ENCODE results near the gene ADAM33.

The ADAM33 gene

DNA sequence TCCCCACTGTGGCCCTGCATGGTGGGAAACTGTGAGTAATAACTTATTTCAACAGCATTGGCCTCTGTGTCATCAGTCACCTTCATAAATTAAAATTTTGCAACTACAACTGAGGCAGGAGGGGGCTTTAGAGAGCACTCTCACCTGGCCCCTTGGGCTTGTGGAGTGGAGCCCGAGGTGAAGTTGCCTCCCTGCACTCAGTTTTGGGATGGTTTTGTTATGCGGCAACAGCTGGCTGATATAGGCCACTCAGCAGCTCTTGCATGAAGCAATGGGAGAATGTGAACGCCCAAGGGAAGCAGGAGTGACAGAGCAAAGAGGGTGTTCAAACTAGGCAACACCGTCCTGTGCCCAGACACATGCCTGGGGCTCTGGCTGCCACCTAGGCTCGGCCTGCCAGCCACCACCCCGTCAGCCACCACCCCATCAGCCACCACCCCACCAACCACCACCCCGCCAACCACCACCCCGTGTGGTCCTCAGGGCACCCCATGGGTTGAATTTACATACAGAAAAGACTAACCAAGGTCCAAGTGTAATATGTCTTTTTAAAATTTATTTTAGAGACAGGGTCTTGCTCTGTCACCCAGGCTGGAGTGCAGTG, 14.3 kb downstream of the ADAM33 start:
- no peak for DNase-seq (ENCODE audit: low read depth, low spot score)

DNA sequence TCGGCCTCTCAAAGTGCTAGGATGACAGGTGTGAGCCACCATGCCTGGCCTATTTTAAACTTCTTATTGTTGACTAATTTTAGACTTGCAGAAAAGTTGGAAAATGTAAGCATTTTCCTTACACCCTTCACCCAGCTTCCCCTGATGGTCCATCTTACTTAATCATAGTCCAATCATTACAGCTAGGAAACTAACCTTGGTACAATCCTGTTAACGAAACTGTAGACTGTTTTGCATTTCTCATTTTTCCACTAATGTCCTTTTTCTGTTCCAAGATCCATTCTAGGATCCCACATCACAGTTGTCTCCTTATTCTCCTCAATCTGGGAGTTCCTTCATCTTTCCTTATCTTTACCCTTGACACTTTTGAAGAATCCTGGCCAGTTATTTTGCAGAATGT, 18.0 kb downstream of the ADAM33 start:
- DNase-seq (ENCODE audit: low read depth, low spot score): no peak

DNA sequence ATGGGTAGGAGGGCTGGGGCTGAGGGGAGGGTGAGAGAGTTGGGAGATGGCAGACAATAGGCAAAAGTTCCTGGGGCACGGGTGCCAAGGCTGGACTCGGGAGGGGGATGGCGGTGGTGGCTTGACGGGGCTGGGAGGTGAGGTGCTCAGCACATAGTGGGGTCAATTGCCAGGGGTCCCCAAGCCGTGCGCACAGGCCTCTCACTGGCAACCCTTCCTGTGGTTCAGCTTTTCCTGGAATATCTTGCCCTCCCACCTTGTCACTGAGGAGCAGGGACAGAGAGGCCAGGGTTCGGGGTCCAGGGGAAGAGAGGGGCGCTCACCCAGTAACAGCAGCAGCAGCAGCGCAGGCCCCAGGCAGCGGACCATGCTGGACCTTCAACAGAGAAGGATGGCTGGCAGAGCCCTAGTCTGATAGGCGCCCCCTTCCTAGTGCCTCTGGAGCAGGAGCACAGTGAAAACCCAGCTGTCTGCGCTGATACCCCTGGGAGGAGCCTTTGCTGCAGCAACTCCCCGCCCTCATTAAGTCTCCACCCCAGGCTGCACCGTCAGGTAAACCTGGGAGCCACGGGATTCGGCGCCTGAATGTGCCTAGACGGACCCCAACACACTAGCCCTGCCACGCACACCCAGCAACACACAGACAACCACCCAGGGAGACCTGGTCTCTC, 18.6 kb downstream of the ADAM33 start, which contains the start of gene GFRA4:
Gene GFRA4, minus strand, starts transcription at position 369 of the 671 bp plus-strand sequence. Its CDS starts 0 bp downstream, at position 369.
- DNase-seq (ENCODE audit: low read depth, low spot score): no peak

DNA sequence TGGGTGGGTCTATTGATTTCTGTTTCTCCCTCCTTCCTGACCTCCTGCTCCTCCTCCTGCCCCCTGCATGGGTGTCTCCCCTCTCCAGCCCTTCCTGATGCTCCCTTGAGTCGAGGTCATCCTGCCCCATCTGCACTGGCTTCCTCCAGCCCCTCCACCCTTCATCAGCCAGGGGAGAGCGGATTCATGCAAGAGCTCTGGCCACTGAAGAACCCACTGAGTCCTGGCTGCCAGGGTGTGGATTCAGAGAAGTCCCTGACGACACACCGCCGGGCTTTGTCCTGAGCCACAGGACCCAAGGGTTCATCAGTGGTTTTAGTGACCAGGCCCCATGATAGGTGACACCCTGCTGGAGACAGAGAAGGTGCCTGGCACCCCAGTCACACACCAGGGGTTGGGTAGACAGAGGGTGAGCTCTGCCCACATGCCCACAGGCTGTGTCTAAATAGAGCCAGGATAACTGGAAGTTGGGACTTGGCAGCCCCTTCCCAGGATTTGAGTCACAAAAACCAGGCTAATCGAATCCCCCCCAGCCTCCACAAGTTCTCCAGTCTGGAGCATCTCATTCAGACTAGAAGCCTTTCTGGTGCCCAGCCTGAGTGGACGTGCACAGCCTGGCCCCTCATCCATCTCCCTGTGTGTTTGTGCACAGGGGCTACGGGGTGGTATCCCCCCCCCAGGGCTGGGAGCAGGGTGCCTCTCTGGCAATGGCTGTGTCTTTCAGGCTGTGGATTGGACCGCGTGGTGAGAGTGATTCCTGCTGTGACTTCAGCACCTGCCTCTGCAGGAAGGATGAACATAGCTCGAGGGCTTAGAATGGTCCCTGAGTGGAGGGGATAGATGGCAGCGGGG, 19.8 kb downstream of the ADAM33 start:
- no peak for DNase-seq (ENCODE audit: low read depth, low spot score)

DNA sequence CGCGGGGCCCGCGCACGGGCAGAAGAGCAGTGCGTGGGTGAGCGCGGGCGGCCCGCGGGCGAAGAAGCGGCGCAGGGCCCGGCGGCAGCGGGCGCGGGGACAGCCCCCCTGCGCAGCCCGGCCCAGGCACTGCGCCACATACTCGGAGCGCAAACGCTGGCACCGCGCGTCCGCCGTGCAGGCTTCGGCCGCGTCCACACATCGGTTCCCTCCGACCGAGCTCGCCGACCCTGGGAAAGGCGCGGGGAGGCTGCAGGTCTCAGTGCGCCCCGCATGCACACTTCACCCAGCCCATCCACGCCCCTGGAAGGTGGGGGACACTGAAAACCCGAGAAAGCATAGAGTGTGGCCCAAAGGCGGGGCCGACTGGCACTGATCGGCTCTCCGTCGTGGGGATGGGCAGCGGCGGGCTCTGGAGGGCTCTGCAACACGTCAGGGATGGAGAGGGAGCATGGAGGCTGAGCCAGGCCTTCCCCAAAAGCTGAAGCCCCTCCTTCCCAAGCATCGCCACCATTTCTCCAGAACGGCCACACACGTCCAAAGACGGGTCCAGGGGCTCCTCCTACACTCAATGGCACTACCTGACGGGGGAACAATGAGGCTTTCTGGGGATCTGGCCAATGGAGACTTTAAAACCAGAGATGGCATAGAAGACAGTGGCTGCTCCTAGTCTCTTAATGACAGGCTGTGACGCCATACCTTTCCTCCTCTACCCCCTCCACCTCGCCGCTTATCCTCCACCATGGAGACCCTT, 20.6 kb downstream of the ADAM33 start:
- no peak for DNase-seq (ENCODE audit: low read depth, low spot score)

DNA sequence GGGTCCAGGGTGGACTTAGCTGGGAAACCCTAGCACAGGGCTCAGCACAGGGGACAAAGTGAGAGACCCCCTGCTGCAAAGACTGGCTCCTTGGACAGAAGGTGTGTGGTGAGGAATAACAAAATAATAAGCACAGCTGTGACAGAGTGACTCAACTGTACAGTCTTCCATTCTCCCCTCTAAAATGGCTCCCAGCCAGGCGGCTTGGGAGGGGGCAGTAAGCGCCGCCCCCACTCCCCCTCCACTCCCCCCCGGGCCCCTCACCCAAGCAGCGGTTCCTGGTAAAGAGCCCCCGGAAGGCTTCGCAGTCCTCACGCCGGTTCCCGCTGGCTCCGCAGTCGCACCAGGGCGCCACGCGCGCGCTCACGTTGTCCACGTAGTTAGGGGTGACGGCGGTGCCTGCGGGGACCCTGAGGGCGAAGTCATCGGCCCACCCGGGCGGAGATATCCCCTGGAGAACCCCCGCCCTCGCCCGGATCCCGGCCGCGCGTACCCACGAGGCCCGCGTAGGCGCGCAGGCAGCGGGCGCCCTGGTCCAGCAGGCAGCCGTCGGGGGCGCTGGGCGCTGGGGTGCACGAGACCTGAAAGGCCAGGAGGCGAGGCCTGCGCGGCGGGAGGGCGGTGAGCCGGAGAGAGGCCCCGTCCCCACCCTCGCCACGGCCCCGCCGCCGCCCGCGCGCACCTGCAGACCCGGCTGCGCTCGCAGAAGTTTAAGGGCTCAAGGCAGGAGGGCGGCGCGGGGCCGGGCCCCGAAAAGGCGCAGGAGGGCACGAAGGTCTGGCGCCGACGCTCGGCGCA, 21.3 kb downstream of the ADAM33 start:
- DNase-seq (ENCODE audit: low read depth, low spot score): no peak

DNA sequence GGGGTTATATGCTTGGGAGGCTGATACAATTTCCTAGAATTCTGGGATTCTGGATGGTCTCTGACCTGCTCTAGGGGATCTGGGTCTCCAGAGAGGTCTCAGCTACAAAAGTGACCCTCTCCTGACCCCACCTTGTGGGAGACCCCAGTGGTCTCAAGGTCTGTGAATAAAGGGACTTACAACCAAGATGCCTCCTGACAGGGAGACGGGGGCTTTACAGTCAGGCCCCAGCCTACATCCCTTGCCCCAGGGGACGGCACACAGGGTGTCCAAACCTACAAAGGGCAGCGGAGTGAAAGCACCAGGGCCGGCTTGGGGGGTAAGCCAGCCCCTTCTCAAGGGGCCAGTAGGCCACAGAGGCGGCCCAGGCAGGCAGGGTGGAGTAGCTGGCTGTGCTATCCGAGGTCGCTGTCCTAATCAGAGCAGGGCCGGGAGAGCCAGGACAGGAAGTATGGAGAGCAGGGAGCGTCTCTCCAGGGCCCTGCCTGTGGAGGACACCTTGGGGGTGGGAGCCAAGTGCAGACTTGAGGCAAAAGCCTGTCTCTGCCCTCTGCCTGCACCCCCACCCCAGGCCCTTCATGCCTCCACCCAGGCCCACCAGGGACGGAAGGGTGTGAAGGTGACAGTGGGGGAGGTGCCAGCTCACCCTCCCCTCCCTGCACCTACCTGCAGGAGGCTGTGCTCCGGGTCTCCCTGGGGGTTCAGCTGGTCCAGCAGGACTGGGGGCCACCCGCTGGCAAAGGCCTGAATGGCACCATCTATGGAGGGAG, 22.1 kb downstream of the ADAM33 start:
- no peak for DNase-seq (ENCODE audit: low read depth, low spot score)

DNA sequence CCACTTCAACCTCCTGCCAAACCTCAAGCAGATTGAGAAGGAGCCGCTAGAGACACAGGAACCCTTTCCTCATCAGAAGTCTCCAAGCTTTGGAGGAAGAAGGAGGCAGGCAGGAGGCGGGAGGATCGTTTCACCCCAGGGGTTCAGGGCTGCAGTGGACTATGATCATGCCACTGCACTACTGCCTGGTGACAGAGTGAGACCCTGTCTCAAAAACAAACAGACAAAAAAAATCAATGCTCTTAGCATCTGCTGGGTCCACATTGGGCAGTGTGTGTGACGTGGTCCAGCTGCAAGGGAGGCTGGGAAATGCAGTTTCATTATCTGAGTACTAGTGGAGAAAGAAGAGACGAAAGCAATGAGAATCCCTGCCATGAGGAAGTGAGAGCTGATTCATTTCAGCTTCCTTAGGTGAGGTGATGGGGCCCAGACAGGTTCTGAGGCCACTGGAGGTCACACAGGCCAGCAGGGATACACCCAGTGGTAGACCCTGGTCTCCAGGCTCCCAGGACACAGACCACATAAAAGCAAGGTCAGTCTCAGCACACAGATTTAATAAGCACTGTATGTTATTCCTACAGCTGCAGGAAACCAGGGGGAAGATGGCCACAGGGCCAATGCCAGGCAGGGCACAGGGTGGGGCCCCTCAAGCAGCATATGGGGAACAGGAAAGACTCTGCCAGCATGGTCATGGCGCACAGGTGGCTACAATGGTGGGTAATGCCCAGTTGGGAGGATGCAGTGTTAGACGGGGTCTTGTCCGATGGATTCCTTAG, 22.9 kb downstream of the ADAM33 start:
- no peak for DNase-seq (ENCODE audit: low read depth, low spot score)

DNA sequence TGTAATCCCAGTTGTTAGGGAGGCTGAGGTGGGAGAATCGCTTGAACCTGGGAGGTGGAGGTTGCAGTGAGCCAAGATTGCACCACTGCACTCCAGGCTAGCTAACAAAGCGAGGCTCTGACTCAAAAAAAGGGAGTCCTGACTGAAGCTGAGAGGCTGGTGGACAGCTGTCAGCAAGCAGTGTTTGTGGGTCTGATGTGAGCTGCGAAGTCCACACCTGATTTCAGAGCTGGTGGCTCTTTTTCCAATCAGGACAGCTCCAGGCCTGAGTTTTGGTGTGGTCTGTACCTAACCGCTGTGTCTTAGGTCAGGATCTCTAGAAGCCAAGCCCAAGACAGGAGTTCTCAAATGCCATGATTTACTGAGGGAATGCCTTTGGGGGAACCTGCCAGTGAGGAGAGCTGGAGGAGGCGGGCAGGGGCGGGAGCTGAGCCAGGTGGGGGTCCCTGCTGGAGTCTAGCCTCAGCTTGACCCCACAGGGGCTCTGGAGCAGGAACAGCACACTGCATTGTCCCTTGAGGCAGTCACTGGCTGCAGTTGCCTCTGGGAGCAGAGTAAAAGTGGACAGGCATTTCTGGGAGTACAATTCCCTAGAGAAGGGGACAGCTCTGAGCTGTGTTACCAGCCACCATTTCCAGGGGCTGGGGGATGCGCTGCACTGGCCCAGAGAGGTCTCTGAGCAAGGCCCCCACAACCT, 23.6 kb downstream of the ADAM33 start:
- DNase-seq (ENCODE audit: low read depth, low spot score): no peak

DNA sequence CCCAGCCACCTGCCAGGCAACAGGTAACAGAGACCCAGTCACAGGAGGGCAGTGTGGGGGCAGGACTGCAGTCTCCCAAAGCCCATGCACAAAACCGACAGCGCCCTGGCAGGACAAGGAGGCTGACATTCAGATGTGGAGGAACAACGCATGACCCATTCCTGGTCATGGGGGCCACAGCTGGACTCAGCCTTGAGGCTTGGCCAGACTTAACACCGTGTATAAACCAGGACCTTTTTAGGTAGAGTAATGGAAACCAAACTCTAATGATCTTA, 26.7 kb downstream of the ADAM33 start:
- no peak for DNase-seq (ENCODE audit: low read depth, low spot score)

DNA sequence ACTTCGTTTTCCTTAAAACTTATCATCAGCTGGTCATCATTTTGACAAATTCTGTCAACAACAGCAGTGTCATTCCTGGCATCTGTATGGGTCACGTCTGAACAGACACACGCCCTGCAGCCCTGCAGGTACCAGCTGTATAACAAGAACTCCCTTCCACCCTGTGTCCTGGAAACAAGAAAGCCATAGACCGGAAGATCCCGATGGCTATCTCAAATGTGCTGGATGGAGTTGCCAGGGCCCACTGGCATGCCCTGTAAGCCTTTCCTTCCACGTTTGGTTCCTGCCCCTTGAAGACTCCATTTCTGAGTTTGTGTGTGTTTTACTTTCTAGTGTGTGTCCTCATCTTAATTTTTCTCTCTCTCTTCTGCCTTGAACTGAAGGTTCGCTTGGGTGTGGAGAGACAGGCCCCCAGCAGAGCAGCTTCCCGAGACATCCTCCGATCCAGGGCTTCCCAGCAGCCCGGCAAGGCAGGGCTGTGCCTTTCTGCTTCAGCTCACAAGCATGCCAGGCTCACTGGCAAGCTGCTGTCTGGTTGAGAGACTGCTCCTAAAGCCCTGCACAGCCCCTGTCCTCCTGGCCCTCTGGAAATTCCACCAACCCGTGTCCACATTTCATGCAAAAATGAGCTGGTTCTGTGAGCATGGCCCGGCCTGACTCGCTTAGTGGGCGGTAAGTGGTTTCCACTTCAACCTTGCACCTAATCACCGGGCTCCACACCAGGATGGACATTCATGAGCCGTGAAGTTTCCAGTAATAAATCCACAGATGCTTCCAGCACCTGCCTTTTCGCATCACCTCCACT, 27.3 kb downstream of the ADAM33 start:
- DNase-seq (ENCODE audit: low read depth, low spot score): no peak

DNA sequence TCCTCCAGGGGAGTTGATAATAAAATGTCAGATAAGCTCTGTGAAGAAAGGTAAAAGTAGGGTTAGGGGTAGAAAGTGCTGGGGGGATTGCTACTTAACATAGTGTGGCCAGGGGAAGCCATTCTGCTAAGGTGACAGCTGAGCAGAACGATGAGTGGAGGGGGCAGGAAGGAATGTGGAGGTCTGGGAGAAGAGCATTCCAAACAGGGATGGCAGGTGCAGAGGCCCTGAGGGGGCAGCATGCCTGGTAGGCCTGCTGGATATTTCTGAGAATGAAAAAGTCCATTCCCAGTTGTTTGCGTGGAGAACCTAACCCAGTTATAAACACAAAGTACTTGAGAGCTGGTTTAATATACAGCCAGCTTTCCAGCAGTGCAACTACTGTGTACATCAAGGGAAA, 27.9 kb downstream of the ADAM33 start:
- DNase-seq (ENCODE audit: low read depth, low spot score): no peak

DNA sequence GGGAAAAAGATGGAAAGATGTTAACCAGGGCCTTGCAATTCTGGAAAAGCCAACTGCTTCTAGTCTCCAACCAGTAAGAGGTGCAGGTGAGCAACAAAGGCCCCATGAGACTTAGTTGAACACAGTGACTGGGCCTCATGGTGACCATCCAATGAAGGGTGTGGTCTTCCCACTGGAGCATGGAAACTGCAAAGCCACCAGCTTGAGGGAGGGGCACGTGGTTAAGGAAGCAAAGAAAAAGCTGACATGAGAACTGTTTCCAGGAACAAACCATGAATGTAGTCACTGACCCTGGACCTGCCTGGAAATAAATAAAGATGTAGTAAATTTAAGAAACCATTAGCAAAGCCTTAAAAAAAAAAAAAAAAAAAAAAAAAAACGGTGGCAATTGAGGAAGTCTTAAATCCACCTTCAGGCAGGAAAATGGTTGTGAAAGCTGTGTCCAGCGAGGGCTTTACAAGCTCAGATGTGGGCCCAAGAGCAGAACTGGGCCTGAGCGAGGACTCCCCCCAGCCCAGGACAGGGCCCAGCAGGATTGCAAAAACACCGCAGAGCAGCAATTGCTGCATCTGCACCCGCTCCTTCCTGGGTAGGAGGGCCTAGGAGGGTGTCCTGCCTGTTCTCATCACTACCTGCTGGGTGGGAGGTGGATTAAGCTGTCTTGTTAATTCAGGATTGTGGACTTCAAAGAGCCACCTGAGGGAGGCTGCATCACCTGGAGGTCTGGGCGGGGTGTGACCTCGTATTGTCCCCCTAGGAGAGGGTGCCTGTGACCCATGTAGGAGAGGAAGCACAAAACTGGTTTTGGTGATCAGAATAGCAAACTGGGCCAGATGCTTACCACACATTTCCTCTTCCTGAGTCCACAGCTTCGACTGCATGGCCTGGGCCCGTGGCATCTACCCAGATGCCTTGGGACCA, 28.9 kb downstream of the ADAM33 start:
- no peak for DNase-seq (ENCODE audit: low read depth, low spot score)

DNA sequence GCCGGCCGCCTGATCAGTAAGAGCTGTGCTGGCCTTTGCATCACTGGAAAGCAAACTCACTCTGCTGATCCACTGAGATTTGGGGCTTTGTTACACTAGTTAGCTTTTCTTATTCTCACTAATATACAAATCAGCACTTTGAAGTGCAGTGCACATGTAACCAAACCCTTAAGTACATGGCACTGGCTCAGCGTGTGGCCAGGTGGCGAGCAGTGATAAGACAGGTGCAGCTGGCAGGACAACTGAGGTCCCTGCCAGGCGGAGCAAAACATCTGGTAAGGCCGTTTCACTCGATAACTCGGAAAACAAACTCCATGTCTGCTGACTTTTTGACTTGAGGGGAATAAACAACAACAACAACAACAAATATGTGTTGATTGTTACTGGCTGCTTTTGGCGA, 29.6 kb downstream of the ADAM33 start:
- DNase-seq (ENCODE audit: low read depth, low spot score): no peak

DNA sequence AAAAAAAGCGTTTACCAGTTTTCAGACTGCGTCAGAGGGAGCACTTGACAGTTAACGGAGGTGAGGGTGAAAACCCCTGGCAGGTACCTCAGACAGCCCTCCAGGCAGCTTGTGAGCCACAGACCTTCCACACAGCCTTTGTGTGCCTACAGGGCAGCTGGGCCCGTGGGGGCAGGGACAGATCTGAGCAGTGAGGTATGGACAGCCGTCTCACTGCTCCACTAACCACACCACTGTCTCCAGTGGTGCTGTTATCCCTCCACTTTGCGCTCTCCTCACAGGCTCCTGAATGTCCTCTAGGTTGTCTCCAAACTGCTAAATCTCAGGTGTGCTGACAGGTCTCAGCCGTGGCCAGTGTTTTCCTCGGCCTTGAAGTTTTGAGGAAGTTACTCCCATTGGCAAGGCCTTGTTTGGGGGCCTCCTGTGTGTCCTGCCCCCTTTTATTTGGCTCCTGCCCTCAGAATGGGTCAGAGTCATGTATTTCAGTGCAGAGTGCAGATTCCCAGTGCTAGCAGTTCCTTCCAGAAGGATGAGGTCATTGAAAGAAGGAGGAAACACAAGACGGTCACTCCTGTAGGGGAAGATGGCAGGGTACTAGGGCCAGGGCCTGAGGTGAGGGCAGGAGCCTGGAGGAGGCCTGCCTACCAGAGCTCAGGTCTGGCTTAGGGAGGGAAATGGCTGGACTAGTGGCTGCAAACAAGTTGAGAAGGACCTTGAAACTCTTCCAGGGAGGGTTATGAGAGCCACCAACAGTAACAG, 30.4 kb downstream of the ADAM33 start:
- no peak for DNase-seq (ENCODE audit: low read depth, low spot score)

DNA sequence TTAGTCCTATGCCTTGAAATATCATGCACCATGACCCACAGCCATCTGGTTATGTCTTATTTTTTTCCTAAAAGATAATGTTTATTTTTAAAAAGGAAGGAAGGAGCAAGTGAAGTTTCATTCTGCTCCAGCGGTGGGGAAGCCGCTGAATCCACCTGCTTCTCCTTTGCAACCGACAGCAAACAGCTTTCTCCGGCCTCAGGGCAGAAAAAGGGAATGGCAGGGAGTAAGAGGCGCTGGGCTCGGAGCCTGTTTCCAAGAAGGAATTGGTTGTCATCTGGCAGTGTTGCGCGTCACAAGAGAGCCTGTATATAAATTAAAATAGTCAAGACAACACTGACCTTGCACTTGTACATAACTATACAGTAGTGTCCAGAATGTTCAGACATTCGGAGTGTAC, 32.9 kb downstream of the ADAM33 start:
- DNase-seq (ENCODE audit: low read depth, low spot score): no peak

DNA sequence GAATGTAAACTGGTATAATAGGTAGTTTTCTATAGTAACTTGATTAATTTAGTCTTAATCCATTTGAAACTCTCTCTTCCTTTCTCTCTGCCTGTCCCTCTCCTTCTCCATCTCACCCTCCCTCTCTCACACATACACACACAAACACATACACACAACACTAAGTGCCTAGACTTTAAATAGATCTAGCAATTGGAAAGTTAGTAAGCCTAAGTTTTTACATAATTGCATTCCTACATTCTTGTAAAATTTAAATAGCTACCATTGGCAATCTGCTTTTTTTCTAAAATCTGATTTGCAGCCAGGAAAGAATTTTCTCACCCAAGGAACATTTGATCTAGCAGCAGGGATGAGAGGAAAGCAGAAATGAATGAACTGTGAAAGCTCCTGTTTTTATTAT, 34.3 kb downstream of the ADAM33 start:
- DNase-seq (ENCODE audit: low read depth, low spot score): no peak

Data from activated CD4-positive, CD25-positive, alpha-beta regulatory T cell treated with anti-CD3 and anti-CD28 coated beads, Interleukin-2, amount 50 U/mL, for 16 hours (primary cell).